ENCODE data around the gene USP15.
"Not testable (repeated sequence)": the region's sequence is repeated elsewhere in the genome, so short reads cannot be mapped to it uniquely, and the experiment has no call there.

The USP15 gene

DNA sequence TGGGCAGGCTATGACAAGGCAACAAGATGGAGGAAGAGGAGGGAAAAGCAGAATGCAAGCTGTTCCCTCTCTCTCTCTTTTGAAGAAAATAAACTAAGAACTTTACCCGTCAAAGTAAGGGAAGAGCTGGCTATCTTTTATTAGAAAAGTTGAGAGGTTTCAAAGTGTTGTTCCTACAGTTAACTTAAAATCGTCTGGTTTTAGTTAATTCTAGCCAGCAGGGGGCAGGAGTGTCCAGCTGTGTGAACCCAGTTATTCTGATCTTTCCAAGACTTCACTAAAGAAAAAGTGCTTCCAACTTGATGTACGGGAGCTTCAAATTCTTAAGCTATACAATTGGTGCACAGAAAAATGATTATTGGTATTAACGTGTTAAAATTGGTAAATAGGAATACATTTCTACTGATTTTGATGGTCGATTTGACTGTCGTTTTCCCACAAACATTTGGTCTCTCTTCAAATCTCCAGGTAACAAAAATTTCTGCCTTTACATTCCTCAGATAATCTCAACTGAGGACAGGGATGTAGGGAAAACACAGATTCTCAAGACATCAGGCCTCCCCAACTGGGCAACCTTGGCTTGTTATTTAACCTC is 178.0 kb downstream of the USP15 start:
- peak in 2 of 3 donors; percentile 26 to 66 for DNase-seq (ENCODE audit: low read depth in 2 of 3, low spot score in 1 of 3)

DNA sequence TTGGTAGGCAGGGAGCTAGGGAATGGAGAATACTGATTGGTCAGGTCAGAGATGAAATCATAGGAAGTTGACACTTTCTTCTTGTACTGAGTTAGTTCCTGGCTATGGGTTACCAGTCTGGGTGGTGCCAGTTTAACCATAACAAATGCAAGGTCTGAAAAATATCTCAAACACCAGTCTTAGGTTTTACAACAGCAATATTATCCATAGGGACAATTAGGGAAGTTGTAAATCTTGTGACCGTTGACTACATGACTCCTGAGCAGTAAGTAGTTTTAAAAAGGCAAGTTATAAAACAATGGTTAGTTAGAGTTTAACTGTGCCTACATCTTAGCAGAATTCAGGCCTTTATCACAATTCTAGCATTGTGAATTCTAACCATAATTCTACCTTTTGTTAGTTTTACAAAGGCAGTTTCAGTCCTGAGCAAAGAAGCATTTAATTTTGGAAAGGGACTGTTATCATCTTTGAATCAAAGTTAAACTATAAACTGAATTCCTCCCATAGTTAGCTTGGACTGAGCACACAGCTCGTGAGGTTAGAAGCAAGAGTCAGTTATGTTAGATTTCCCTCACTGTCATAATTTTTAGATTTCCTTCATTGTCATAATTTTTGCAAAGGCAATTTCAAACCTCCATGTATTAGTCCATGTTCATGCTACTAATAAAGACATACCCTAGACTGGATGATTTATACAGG is 186.7 kb downstream of the USP15 start:
- DNase-seq (ENCODE audit: low read depth in 2 of 3, low spot score in 1 of 3) = no peak

DNA sequence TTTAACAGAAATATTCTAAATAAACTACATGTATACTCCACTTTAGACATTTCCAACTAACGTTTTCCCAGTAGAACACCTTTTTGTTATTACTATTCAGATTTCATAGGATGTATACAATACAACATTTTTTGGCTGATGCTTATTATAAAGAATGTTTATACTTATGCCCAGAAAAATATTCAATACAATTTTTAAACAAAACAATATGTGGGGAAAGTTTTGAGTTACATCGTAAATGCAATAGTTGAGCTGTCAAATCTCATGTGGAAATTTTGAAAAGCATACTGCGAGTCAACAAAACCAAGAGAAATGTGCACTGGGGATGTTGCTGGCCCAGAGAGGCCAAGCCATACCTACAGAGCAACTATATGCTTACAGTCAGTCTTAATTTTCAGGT is 188.2 kb downstream of the USP15 start:
- DNase-seq (ENCODE audit: low read depth in 2 of 3, low spot score in 1 of 3) = no peak

DNA sequence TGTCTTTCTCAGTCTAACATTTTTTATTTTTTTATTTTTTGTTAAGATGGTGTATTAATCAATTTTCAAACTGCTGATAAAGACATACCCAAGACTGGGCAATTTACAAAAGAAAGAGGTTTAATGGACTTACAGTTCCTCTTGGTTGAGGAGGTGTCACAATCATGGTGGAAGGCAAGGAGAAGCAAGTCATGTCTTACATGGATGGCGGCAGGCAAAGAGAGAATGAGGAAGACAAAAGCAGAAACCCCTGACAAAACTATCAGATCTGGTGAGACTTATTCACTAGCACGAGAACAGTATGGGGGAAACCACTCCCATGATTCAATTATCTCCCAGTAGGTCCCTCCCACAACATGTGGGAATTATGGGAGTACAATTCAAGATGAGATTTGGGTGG is 195.2 kb downstream of the USP15 start:
- not testable (repeated sequence) for DNase-seq (ENCODE audit: low read depth in 2 of 3, low spot score in 1 of 3)

DNA sequence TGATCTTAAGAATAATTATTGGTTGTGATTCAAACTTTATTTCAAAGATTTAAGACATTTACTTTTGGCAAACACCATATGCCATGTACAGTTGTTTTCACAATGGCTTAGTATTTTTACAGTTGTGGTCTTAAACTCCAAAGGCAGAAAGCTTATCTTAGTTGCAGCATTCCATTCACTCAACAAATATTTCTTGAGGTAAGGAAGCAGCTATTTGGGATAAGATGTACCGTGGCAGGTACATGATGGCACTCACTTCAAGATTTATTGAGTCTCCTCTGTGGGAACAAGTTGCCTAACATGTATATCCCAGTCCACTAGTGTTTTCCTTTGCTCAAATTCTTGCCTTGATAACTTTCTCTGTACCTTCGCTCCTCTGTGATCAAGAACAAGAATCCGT is 198.4 kb downstream of the USP15 start:
- DNase-seq (ENCODE audit: low read depth in 2 of 3, low spot score in 1 of 3) = no peak

DNA sequence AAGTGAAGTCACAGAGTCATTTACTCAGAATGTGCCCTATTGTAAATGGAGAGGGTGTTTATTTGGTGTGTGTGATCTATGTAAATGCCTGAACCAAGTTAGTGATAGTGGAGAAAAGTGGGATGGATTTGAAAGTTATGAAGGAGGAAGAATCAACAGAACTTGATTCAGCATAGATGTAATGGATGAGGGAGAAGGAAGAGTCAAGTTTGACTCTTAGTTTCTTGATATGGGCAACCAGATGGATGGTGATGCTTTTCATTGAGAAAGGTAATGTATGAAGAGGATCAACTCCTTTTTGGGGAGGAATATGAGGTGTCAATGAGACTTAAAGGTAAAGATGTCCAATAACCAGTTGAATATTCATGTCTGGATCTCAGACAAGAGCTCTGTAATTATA is 199.8 kb downstream of the USP15 start:
- DNase-seq (ENCODE audit: low read depth in 2 of 3, low spot score in 1 of 3) = no peak

DNA sequence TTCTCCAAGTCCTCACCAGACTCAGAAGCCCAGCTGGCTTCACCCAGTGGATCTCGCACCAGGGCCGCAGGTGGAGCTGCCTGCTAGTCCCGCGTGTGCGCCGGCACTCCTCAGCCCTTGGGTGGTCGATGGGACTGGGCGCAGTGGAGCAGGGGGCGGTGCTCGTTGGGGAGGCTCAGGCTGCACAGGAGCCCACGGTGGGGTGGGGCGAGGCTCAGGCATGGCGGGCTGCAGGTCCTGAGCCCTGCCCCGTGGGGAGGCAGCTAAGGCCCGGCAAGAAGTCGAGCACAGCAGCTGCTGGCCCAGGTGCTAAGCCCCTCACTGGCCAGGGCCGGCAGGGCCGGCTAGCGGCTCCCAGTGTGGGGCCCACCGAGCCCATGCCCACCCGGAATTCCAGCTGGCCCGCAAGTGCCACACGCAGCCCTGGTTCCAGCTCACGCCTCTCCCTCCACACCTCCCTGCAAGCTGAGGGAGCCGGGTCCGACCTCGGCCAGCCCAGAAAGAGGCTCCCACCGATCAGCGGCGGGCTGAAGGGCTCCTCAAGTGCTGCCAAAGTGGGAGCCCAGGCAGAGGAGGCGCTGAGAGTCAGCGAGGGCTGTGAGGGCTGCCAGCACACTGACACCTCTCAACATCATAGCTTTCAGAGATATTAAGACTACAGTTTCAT is 201.1 kb downstream of the USP15 start:
- DNase-seq (ENCODE audit: low read depth in 2 of 3, low spot score in 1 of 3) = not testable (repeated sequence)

DNA sequence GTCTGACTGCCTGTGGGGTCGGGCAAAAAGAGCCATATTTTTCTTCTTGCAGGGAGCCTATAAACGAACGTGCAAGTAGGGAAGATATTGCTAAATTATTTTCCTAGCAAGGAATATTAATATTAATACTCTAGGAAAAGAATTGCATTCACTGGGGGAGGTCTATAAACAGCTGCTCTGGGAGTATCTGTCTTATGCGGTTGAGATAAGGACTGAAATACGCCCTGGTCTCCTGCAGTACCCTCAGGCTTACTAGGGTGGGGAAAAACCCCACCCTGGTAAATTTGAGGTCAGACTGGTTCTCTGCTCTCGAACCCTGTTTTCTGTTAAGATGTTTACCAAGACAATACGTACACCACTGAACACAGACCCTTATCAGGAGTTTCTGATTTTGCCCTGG is 203.0 kb downstream of the USP15 start:
- DNase-seq (ENCODE audit: low read depth in 2 of 3, low spot score in 1 of 3) = not testable (repeated sequence)
